ENCODE data around the gene FNBP1.

- TF ChIP-seq, protein P1, sequence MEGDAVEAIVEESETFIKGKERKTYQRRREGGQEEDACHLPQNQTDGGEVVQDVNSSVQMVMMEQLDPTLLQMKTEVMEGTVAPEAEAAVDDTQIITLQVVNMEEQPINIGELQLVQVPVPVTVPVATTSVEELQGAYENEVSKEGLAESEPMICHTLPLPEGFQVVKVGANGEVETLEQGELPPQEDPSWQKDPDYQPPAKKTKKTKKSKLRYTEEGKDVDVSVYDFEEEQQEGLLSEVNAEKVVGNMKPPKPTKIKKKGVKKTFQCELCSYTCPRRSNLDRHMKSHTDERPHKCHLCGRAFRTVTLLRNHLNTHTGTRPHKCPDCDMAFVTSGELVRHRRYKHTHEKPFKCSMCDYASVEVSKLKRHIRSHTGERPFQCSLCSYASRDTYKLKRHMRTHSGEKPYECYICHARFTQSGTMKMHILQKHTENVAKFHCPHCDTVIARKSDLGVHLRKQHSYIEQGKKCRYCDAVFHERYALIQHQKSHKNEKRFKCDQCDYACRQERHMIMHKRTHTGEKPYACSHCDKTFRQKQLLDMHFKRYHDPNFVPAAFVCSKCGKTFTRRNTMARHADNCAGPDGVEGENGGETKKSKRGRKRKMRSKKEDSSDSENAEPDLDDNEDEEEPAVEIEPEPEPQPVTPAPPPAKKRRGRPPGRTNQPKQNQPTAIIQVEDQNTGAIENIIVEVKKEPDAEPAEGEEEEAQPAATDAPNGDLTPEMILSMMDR (IDR thresholded peaks at IDR 0.05; ENCODE audit: low read length) = no peak
- TF ChIP-seq EZH2 (optimal IDR thresholded peaks at IDR 0.05; ENCODE audit: low read depth, low read length) = no peak
These were observed 181.6 kb downstream of the FNBP1 start for GRCh38 chr9:129861447-129861827.
